Gastroesophageal sphincter (tissue), 4 donors: ENCODE results near the gene CDH4. TPM values are rescaled to one million over a fixed set of nuclear protein-coding genes. Genes with fewer than 3 reads are reported as not detected.

Source experiments
- ATAC-seq: fragments of 150-250 bp; one replicate; pipeline ENCODE4 v1.9.1; 2016; ENCODE audit warnings: mild to moderate bottlenecking, moderate library complexity
- H3K27ac ChIP-seq, 4 donors: fragments of 200-600 bp; sonication (generic) in 3 of 4; 1 replicate in 3 of 4; 2 replicates in 1 of 4; pipeline ENCODE4 v1.5.1; 2016 to 2019
- H3K27me3 ChIP-seq: fragments of 200-600 bp; sonication (generic); one replicate; pipeline ENCODE4 v1.5.1; 2019
- H3K36me3 ChIP-seq, 2 donors: fragments of 200-600 bp; sonication (generic); one replicate each; pipeline ENCODE4 v1.5.1; 2019; ENCODE audit warnings: control low read depth in 1 of 2
- H3K4me1 ChIP-seq, 3 donors: fragments of 200-600 bp; sonication (generic); 1 replicate in 2 of 3; 2 replicates in 1 of 3; pipeline ENCODE4 v1.5.1; 2016 to 2019; ENCODE audit warnings: control low read depth in 2 of 3
- H3K4me3 ChIP-seq, 2 donors: fragments of 200-600 bp; sonication (generic); one replicate each; pipeline ENCODE4 v1.5.1; 2019; ENCODE audit warnings: mild to moderate bottlenecking in 1 of 2, moderate library complexity in 1 of 2
- H3K9me3 ChIP-seq, 3 donors: fragments of 200-600 bp; sonication (generic); one replicate each; pipeline ENCODE4 v1.5.1; 2017 to 2019; ENCODE audit warnings: control low read depth in 2 of 3
- EP300 ChIP-seq: sonication (generic); formaldehyde crosslinking; IDR thresholded peaks from one replicate; pipeline ENCODE4 v1.6.1; 2017; ENCODE audit warnings: antibody characterized with exemption, mild to moderate bottlenecking
- POLR2A ChIP-seq, 2 donors: fragments of 450-650 bp; IDR thresholded peaks; one replicate each; pipeline ENCODE4 v1.6.1; 2017; ENCODE audit warnings: antibody characterized with exemption in 2 of 2, mild to moderate bottlenecking in 2 of 2, moderate library complexity in 1 of 2
- POLR2AphosphoS5 ChIP-seq: sonication (generic); formaldehyde crosslinking; IDR thresholded peaks from one replicate; pipeline ENCODE4 v1.6.1; 2017; ENCODE audit warnings: antibody characterized with exemption
- WGBS, 2 donors: methylation state at CpG; one replicate each; pipeline ENCODE4 v1.1.5; 2018; ENCODE audit warnings: low coverage in 1 of 2; 5-methylcytosine and 5-hydroxymethylcytosine counted together
- total RNA-seq, 4 donors: library from RNA; depleted of rRNA; stranded (reverse); fragments of >200 nt; gene quantifications; one replicate each; pipeline ENCODE4 v1.1.0, GENCODE V29; 2016
- TF ChIP-seq, protein P1 (sequence below), 4 experiments: fragments of 200-600 bp in 2 of 4; fragments of 450-650 bp in 2 of 4; sonication (generic) in 1 of 4; IDR thresholded peaks; one replicate each; pipeline ENCODE4 v1.5.1; 2017 to 2019; ENCODE audit warnings: antibody characterized with exemption in 4 of 4, mild to moderate bottlenecking in 2 of 4, moderate library complexity in 2 of 4

The CDH4 gene
- total RNA-seq, 4 donors from 2014 or later = under 0.01 to 1.5 (median 0.42) TPM; not detected in 1

DNA sequence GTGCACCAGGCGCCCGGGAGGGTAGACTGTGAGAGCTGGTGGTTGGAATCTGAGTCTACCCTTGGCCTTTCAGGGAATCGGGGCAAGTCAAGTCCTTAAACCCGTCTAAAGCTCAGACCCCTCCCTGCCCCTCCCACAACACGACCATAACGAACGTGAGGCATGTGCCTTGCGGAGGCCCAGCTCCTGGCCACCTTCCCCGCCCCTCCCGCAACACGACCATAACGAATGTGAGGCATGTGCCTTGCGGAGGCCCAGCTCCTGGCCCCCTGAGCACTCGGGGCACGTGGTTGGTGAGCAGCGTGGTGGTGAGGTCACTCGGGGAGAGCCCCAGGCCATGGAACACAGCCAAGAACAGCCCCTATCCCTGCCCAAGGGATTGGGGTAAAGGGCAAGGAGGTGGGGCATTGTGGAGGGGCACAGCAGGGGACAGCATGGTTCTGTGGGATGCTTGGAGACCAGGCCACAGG, 681.5 kb downstream of the CDH4 start:
- WGBS, 2 donors = no CpG with 5 or more reads among the region's 17 CpGs
- H3K36me3 ChIP-seq = no peaks in the 10 kb centered on the region

GRCh38 chr20:61933951-61934715, 682.1 kb downstream of the CDH4 start:
- no peak overlapping the region for H3K4me3 ChIP-seq
- TF ChIP-seq POLR2AphosphoS5 (no peak), EP300 (no peak), POLR2A (IDR thresholded peaks at IDR 0.05) (no peak)
- TF ChIP-seq, protein P1, sequence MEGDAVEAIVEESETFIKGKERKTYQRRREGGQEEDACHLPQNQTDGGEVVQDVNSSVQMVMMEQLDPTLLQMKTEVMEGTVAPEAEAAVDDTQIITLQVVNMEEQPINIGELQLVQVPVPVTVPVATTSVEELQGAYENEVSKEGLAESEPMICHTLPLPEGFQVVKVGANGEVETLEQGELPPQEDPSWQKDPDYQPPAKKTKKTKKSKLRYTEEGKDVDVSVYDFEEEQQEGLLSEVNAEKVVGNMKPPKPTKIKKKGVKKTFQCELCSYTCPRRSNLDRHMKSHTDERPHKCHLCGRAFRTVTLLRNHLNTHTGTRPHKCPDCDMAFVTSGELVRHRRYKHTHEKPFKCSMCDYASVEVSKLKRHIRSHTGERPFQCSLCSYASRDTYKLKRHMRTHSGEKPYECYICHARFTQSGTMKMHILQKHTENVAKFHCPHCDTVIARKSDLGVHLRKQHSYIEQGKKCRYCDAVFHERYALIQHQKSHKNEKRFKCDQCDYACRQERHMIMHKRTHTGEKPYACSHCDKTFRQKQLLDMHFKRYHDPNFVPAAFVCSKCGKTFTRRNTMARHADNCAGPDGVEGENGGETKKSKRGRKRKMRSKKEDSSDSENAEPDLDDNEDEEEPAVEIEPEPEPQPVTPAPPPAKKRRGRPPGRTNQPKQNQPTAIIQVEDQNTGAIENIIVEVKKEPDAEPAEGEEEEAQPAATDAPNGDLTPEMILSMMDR (IDR thresholded peaks at IDR 0.05) = no peak
- H3K36me3 ChIP-seq = no peaks in the 10 kb centered on the region
- H3K27ac ChIP-seq = no peak overlapping the region
- H3K9me3 ChIP-seq = no peaks in the 10 kb centered on the region
- 55% methylated on average over 13 of the region's 36 CpGs; no CpG with 5 or more reads in 1 of the 2 donors for WGBS, 2 donors
- H3K4me1 ChIP-seq = no peaks in the 10 kb centered on the region
- ATAC-seq = no peak
- peaks cover 44% of the 10 kb centered on the region for H3K27me3 ChIP-seq

More for the DNA sequence above, 681.5 kb downstream of the CDH4 start:
- no peak overlapping the region for H3K4me3 ChIP-seq
- no peak overlapping the region for H3K27ac ChIP-seq
- no peak for ATAC-seq
- H3K4me1 ChIP-seq = no peaks in the 10 kb centered on the region
- TF ChIP-seq POLR2AphosphoS5 (no peak), EP300 (no peak), POLR2A (IDR thresholded peaks at IDR 0.05) (no peak)
- TF ChIP-seq, protein P1 (IDR thresholded peaks at IDR 0.05) = no peak
- H3K9me3 ChIP-seq = no peaks in the 10 kb centered on the region
- H3K27me3 ChIP-seq = peaks cover 42% of the 10 kb centered on the region

DNA sequence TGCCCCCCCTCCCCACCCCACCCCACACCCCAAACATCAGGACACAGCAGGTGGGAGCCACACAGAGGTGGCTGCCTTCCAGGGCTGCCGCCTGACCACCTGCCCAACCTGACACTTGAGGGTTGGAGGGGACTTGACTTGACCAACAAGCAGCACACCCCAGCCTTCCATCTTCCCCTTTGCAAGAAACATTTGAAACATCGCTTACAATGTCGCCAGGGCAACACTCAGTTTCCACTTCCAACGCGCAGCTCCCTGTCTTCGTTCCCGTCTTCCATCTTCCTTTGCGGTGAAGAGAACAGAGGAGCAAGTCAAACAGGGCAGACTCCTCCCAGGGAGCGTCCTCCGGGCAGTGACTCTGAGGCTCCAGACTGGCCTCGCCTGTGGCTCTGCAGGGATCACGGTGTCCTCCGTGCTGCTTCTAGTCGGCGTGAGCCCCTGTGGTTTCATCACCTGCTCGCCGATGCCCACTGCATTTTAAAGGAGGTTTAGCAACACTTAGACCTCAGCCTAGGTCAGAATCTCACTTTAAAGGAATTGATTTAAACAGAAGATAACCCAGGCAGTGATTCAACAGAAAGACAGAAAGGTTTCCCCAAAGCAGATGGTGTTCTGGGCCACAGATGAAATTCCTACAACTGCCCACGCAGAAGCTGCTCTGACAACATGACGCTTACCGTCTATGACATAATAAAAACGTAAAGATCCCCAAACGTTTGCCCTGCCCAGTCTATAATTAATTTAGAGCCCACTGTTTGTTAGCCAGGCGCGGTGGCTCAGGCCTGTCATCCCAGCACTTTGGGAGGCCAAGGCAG, 682.9 kb downstream of the CDH4 start:
- Histone ChIP-seq H3K27ac (no peak overlapping the region), H3K4me3 (no peak overlapping the region), H3K36me3 (no peaks in the 10 kb centered on the region), H3K9me3 (no peaks in the 10 kb centered on the region), H3K4me1 (no peaks in the 10 kb centered on the region), H3K27me3 (peaks cover 44% of the 10 kb centered on the region)
- TF ChIP-seq POLR2A (IDR thresholded peaks at IDR 0.05) (no peak), EP300 (no peak), POLR2AphosphoS5 (no peak)
- TF ChIP-seq, protein P1 (IDR thresholded peaks at IDR 0.05) = no peak
- WGBS, 2 donors = 37 to 74% methylated on average over 6 to 16 of the region's 24 CpGs
- ATAC-seq = no peak

DNA sequence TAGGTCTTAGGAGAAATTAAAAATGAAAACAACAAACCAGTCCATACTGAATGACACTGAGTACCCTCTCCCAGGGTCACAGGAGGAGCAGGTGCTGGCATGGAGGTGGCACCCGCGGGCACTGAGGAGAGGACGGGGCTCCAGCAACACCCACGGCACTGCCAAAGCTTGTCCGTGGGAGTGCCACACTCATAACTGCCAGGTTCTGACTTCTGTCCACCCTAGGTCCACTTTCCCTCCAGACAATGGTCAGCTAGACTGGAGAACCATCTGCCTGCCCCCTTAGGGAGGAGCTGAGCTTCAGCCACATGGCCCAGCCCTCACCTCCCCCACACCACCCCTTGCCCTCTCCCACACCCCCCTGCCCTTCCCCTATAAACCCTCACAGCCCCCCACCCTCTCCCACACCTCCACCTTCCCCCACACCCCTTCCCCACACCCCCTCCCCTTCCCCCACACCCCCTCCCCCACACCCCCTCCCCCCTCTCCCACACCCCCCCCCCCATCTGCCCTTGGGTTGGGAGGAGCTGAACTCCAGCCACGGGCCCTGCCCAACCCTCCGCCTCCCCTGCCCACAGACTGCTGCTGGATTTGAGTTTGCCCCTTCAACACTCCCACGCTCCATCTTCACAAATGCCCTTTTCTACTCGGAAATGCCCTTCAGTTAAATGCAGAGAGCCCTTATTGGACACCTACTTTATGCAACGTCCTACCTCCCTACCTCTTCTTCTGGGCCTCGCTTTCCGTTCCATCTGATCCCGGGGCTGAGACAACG, 684.1 kb downstream of the CDH4 start:
- Histone ChIP-seq H3K4me3 (no peak overlapping the region), H3K36me3 (no peaks in the 10 kb centered on the region), H3K27ac (no peak overlapping the region), H3K27me3 (peaks cover 44% of the 10 kb centered on the region), H3K4me1 (no peaks in the 10 kb centered on the region), H3K9me3 (no peaks in the 10 kb centered on the region)
- TF ChIP-seq, protein P1 (IDR thresholded peaks at IDR 0.05) = no peak
- WGBS, 2 donors = 83% methylated on average over 5 to 13 of the region's 14 CpGs
- no peak for ATAC-seq
